ENCODE measurements around the gene GPHN. TPM values are rescaled to one million over a fixed set of nuclear protein-coding genes. Genes with fewer than 3 reads are reported as not detected.

Gene GPHN
- total RNA-seq, 6 experiments from 2014 or later = 21.2 to 81.7 (median 40.2) TPM

DNA sequence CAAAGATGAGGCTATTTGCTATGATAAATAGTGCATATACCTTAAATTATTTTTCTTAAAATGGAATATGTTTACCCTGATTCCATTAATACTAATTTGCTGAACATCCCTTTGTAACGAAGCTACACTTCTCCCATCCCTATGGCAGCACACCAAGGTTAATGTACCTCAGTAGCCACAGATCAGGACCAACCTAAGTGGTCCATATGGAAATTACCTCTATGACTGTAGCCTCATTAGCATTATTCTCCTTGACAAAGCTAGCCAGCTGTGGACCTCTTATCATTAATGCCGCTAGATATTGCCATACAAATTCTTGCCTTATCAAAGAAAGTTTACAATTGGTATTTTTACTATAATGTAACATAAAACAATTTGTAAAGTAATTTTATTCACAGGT is 604.4 kb downstream of the GPHN start:
- intact Hi-C loops (cut with DNase I) = no loop called here
- WGBS (ENCODE audit: insufficient coverage, low coverage, low lambda C conversion rate, missing lambda C conversion rate) = 93% methylated on average over 2 of the region's 2 CpGs
- no peaks in the 10 kb centered on the region for H3K9me3 ChIP-seq
- peaks cover 0 to 24% (median 0%) of the 10 kb centered on the region in 4 donors for H3K36me3 ChIP-seq
- no peak for ATAC-seq
- TF ChIP-seq, protein P1, sequence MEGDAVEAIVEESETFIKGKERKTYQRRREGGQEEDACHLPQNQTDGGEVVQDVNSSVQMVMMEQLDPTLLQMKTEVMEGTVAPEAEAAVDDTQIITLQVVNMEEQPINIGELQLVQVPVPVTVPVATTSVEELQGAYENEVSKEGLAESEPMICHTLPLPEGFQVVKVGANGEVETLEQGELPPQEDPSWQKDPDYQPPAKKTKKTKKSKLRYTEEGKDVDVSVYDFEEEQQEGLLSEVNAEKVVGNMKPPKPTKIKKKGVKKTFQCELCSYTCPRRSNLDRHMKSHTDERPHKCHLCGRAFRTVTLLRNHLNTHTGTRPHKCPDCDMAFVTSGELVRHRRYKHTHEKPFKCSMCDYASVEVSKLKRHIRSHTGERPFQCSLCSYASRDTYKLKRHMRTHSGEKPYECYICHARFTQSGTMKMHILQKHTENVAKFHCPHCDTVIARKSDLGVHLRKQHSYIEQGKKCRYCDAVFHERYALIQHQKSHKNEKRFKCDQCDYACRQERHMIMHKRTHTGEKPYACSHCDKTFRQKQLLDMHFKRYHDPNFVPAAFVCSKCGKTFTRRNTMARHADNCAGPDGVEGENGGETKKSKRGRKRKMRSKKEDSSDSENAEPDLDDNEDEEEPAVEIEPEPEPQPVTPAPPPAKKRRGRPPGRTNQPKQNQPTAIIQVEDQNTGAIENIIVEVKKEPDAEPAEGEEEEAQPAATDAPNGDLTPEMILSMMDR (IDR thresholded peaks at IDR 0.05) = no peak
- TF ChIP-seq POLR2A (IDR thresholded peaks at IDR 0.05) = no peak
- H3K27ac ChIP-seq = no peak overlapping the region
- H3K4me1 ChIP-seq = no peaks in the 10 kb centered on the region
- DNase-seq = no peak
- no peaks in the 10 kb centered on the region for H3K27me3 ChIP-seq
- H3K4me3 ChIP-seq = no peak overlapping the region

DNA sequence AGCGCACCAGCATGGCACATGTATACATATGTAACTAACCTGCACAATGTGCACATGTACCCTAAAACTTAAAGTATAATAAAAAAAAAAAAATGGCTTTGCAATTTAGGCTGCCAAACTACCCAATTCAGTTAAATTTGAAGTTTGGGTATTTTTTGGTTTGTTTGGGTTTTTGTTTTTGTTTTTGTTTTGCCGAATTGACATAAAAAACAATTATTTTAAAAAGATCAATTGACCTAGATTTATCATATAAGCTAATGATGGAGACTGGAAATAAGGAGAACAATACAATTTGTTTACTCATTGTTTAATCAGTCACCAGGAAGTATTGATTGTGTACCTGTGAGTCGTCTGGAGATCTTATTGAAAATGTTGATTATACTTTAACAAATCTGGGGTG is 619.2 kb downstream of the GPHN start:
- intact Hi-C loops (cut with DNase I) = no loop called here
- H3K27me3 ChIP-seq = no peaks in the 10 kb centered on the region
- no peak overlapping the region for H3K27ac ChIP-seq
- no peaks in the 10 kb centered on the region for H3K4me1 ChIP-seq
- no peak overlapping the region for H3K4me3 ChIP-seq
- ATAC-seq (no peak), DNase-seq (no peak)
- WGBS (ENCODE audit: insufficient coverage, low coverage, low lambda C conversion rate, missing lambda C conversion rate) = 69% methylated on average over 3 of the region's 3 CpGs
- TF ChIP-seq, protein P1 (IDR thresholded peaks at IDR 0.05) = no peak
- TF ChIP-seq POLR2A (IDR thresholded peaks at IDR 0.05) = no peak
- H3K36me3 ChIP-seq = peaks cover 0 to 29% (median 9%) of the 10 kb centered on the region in 4 donors
- H3K9me3 ChIP-seq = no peaks in the 10 kb centered on the region

DNA sequence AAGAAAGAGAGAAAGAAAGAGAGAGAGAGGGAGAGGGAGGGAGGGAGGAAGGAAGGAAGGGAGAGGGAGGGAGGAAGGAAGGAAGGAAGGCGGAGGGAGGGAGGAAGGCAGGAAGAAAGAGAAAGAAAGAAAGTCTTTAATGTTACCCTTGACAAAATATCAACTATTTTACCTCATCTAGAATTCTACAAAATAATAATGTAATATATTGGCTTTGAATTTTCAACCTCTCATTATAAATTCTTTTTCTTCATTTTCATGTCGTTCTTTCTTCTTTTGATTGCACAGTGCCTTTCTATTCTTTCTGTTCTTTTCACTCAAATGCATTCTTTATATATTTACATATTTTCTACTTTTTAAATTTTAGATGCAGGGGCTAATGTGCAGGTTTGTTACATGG is 621.8 kb downstream of the GPHN start:
- Histone ChIP-seq H3K36me3 (peaks cover 0 to 6% (median under 1%) of the 10 kb centered on the region in 4 donors), H3K4me3 (no peak overlapping the region), H3K27ac (no peak overlapping the region), H3K27me3 (no peaks in the 10 kb centered on the region), H3K4me1 (no peaks in the 10 kb centered on the region), H3K9me3 (no peaks in the 10 kb centered on the region)
- TF ChIP-seq POLR2A (IDR thresholded peaks at IDR 0.05) = no peak
- TF ChIP-seq, protein P1 (IDR thresholded peaks at IDR 0.05) = no peak
- no peak for DNase-seq
- intact Hi-C loops (cut with DNase I) = no loop called here
- WGBS (ENCODE audit: insufficient coverage, low coverage, low lambda C conversion rate, missing lambda C conversion rate) = 93% methylated on average over 1 of the region's 2 CpGs
- no peak for ATAC-seq

DNA sequence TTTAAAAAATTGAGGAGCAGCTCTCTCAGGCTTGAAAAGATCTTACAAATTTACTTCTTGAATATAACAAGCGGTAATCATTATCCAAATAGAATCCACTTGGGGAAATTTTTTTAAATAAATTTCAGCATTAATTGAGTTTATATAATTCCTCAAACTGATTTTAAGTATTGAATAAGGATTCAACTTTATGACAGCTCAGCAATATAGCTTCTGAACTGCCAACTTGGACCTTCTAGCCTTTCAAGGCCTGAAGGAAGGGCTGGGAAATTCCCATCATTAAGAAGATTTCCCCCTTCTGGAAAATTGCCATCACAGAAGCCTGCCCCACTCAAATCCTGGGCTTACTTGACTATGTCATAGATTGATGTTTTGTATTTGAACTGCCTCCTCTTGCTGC is 623.7 kb downstream of the GPHN start:
- TF ChIP-seq POLR2A (IDR thresholded peaks at IDR 0.05) = no peak
- TF ChIP-seq, protein P1 (IDR thresholded peaks at IDR 0.05) = no peak
- ATAC-seq (no peak), DNase-seq (no peak)
- Histone ChIP-seq H3K4me3 (no peak overlapping the region), H3K27ac (no peak overlapping the region), H3K27me3 (no peaks in the 10 kb centered on the region), H3K9me3 (no peaks in the 10 kb centered on the region), H3K4me1 (no peaks in the 10 kb centered on the region), H3K36me3 (peaks cover 0 to 6% (median under 1%) of the 10 kb centered on the region in 4 donors)
- 100% methylated on average over 1 of the region's 1 CpG for WGBS (ENCODE audit: insufficient coverage, low coverage, low lambda C conversion rate, missing lambda C conversion rate)
- intact Hi-C loops (cut with DNase I) = no loop called here

DNA sequence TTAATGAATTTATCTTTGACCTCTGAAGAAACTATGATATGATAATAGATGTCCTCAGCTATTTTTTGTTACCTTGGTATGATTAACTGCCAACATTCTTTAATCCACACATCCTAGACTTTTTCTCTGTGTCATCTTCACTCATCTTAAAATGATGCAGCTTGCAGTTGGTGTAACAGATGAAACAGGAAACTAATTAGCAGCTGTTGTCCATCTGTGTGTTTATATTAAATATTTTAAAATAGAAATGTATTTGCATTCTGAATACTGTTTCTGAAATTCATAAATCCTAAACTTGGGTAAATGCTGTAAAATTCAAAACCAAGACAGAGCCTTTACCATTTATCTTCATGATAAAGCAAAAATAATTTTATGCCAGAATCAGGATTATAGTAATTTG is 625.2 kb downstream of the GPHN start:
- intact Hi-C loops (cut with DNase I) = no loop called here
- no peak for TF ChIP-seq POLR2A (IDR thresholded peaks at IDR 0.05)
- TF ChIP-seq, protein P1 (IDR thresholded peaks at IDR 0.05) = no peak
- no peaks in the 10 kb centered on the region for H3K27me3 ChIP-seq
- H3K36me3 ChIP-seq = peaks cover 0 to 6% (median under 1%) of the 10 kb centered on the region in 4 donors
- H3K4me3 ChIP-seq = no peak overlapping the region
- no peaks in the 10 kb centered on the region for H3K9me3 ChIP-seq
- DNase-seq = no peak
- no peaks in the 10 kb centered on the region for H3K4me1 ChIP-seq
- H3K27ac ChIP-seq = no peak overlapping the region
- ATAC-seq = no peak

Measured in right lobe of liver (tissue), 6 donors.